H9 (cell line): ENCODE measurements around the gene CDH22. TPM values are rescaled to one million over a fixed set of nuclear protein-coding genes. Genes with fewer than 3 reads are reported as not detected.

Experiments used
- DNase-seq: peaks from one replicate; pipeline ENCODE4 v3.0.0-alpha.2; 2017
- H2AFZ ChIP-seq: one replicate; pipeline ENCODE4 v1.6.1; 2013; ENCODE audit warnings: mild to moderate bottlenecking, low read length, control low read depth, moderate library complexity
- H2AK5ac ChIP-seq: 2 replicates; pipeline ENCODE4 v1.6.1; 2013; ENCODE audit warnings: low read length, control low read depth, mixed read lengths; ENCODE audit not compliant: insufficient read length
- H2BK120ac ChIP-seq: one replicate; pipeline ENCODE4 v1.6.1; 2013; ENCODE audit warnings: low read depth, mild to moderate bottlenecking, low read length, control low read depth, inconsistent platforms; ENCODE audit not compliant: poor library complexity, severe bottlenecking
- H2BK12ac ChIP-seq: 2 replicates; pipeline ENCODE4 v1.6.1; 2013; ENCODE audit warnings: low read length, control low read depth, mixed read lengths, low read depth; ENCODE audit not compliant: insufficient read length
- H2BK15ac ChIP-seq: 2 replicates; pipeline ENCODE4 v1.6.1; 2013; ENCODE audit warnings: low read depth, low read length, control low read depth
- H2BK20ac ChIP-seq: one replicate; pipeline ENCODE4 v1.6.1; 2013; ENCODE audit warnings: low read depth, mild to moderate bottlenecking, low read length, control low read depth, inconsistent platforms; ENCODE audit not compliant: poor library complexity, severe bottlenecking
- H2BK5ac ChIP-seq: 2 replicates; pipeline ENCODE4 v1.6.1; 2013; ENCODE audit warnings: low read length, control low read depth, mixed read lengths; ENCODE audit not compliant: insufficient read length
- H3K14ac ChIP-seq: 2 replicates; pipeline ENCODE4 v1.6.1; 2013; ENCODE audit warnings: low read length, control low read depth; ENCODE audit not compliant: insufficient read depth
- H3K18ac ChIP-seq: 2 replicates; pipeline ENCODE4 v1.6.1; 2013; ENCODE audit warnings: low read depth, mild to moderate bottlenecking, mixed read lengths, low read length, control low read depth; ENCODE audit not compliant: insufficient read length
- H3K23ac ChIP-seq: 2 replicates; pipeline ENCODE4 v1.6.1; 2013; ENCODE audit warnings: low read length, control low read depth, mixed read lengths, low read depth; ENCODE audit not compliant: insufficient read length
- H3K23me2 ChIP-seq: 2 replicates; pipeline ENCODE4 v1.6.1; 2013; ENCODE audit warnings: low read depth, mild to moderate bottlenecking, mixed read lengths, low read length, control low read depth; ENCODE audit not compliant: insufficient read length, poor library complexity, severe bottlenecking
- H3K27ac ChIP-seq: 2 replicates; pipeline ENCODE4 v1.5.1; 2013; ENCODE audit warnings: low read length, control low read depth, mixed read lengths, low read depth; ENCODE audit not compliant: insufficient read length
- H3K27me3 ChIP-seq: 2 replicates; pipeline ENCODE4 v1.6.1; 2013; ENCODE audit warnings: low read length, control low read depth, inconsistent platforms; ENCODE audit not compliant: insufficient read depth
- H3K4ac ChIP-seq: 2 replicates; pipeline ENCODE4 v1.6.1; 2013; ENCODE audit warnings: low read depth, mild to moderate bottlenecking, control low read depth, inconsistent platforms, low read length, moderate library complexity
- H3K4me1 ChIP-seq: 2 replicates; pipeline ENCODE4 v1.6.1; 2013; ENCODE audit warnings: low read length, control low read depth, inconsistent platforms; ENCODE audit not compliant: insufficient read depth
- H3K4me2 ChIP-seq: 2 replicates; pipeline ENCODE4 v1.6.1; 2013; ENCODE audit warnings: low read length, control low read depth, mixed read lengths; ENCODE audit not compliant: insufficient read length, insufficient read depth
- H3K56ac ChIP-seq: 2 replicates; pipeline ENCODE4 v1.6.1; 2013; ENCODE audit warnings: low read depth, mild to moderate bottlenecking, mixed read lengths, low read length, control low read depth; ENCODE audit not compliant: insufficient read length
- H3K79me1 ChIP-seq: 2 replicates; pipeline ENCODE4 v1.6.1; 2013; ENCODE audit warnings: low read depth, mild to moderate bottlenecking, moderate library complexity, low read length, control low read depth, inconsistent platforms; ENCODE audit not compliant: insufficient read depth, poor library complexity, severe bottlenecking
- H3K79me2 ChIP-seq: 2 replicates; pipeline ENCODE4 v1.6.1; 2013; ENCODE audit warnings: low read length, control low read depth, inconsistent platforms; ENCODE audit not compliant: insufficient read depth
- H3K9ac ChIP-seq: 2 replicates; pipeline ENCODE4 v1.6.1; 2013; ENCODE audit warnings: low read length, control low read depth, mixed read lengths; ENCODE audit not compliant: insufficient read length; ENCODE audit errors: extremely low read depth
- H3K9me3 ChIP-seq: one replicate; pipeline ENCODE4 v1.6.1; 2013; ENCODE audit warnings: low read depth, low read length, inconsistent platforms; ENCODE audit not compliant: control insufficient read depth
- H3T11ph ChIP-seq: one replicate; pipeline ENCODE4 v1.6.1; 2013; ENCODE audit warnings: mild to moderate bottlenecking, low read length, control low read depth, inconsistent platforms
- H4K20me1 ChIP-seq: one replicate; pipeline ENCODE4 v1.6.1; 2013; ENCODE audit not compliant: control insufficient read depth, insufficient read length, insufficient read depth
- H4K5ac ChIP-seq: 2 replicates; pipeline ENCODE4 v1.6.1; 2013; ENCODE audit warnings: low read depth, mild to moderate bottlenecking, mixed read lengths, low read length, control low read depth; ENCODE audit not compliant: insufficient read length
- H4K8ac ChIP-seq: replicated peaks from 2 replicates; pipeline ENCODE4 v1.6.1; 2013; ENCODE audit warnings: low read length, control low read depth, mixed read lengths, low read depth; ENCODE audit not compliant: insufficient read length
- H4K91ac ChIP-seq: 2 replicates; pipeline ENCODE4 v1.6.1; 2013; ENCODE audit warnings: low read depth, mild to moderate bottlenecking, moderate library complexity, mixed read lengths, low read length, control low read depth; ENCODE audit not compliant: insufficient read length
- H3K27ac Mint-ChIP-seq, 3 experiments: 2 replicates in 2 of 3; 3 replicates in 1 of 3; pipeline ENCODE4 v1.8.0; 2020 to 2021; ENCODE audit warnings: mixed read lengths in 3 of 3, mild to moderate bottlenecking in 1 of 3, moderate library complexity in 1 of 3
- H3K27me3 Mint-ChIP-seq: 2 replicates; pipeline ENCODE4 v1.8.0; 2021; ENCODE audit warnings: low read depth, mild to moderate bottlenecking, moderate library complexity, mixed read lengths
- H3K36me3 Mint-ChIP-seq, 3 experiments: 2 replicates in 2 of 3; 3 replicates in 1 of 3; pipeline ENCODE4 v1.8.0; 2020 to 2021; ENCODE audit warnings: low read depth in 3 of 3, mixed read lengths in 3 of 3; ENCODE audit not compliant: insufficient read depth in 1 of 3
- H3K4me1 Mint-ChIP-seq, 2 experiments: 2 replicates each; pipeline ENCODE4 v1.8.0; 2020; ENCODE audit warnings: mixed read lengths in 2 of 2
- H3K4me3 Mint-ChIP-seq, 2 experiments: 2 replicates in 1 of 2; 3 replicates in 1 of 2; pipeline ENCODE4 v1.8.0; 2020 to 2021; ENCODE audit warnings: mild to moderate bottlenecking in 2 of 2, mixed read lengths in 2 of 2, moderate library complexity in 1 of 2
- H3K9me3 Mint-ChIP-seq, 2 experiments: 2 replicates in 1 of 2; 3 replicates in 1 of 2; pipeline ENCODE4 v1.8.0; 2020; ENCODE audit warnings: mild to moderate bottlenecking in 2 of 2, mixed read lengths in 2 of 2, moderate library complexity in 1 of 2
- CTCF ChIP-seq: fragments of 200-600 bp; sonication (generic); conservative IDR thresholded peaks from 3 replicates; pipeline ENCODE4 v1.8.0; 2021; ENCODE audit warnings: antibody characterized with exemption, mild to moderate bottlenecking
- WGBS: extraction: QIAGEN DNeasy Blood & Tissue Kit; methylation state at CpG from one replicate; pipeline ENCODE4 v1.1.7; 2013; ENCODE audit warnings: missing lambda C conversion rate, low lambda C conversion rate, mixed read lengths; ENCODE audit not compliant: insufficient read length; ENCODE audit errors: extremely low coverage; 5-methylcytosine and 5-hydroxymethylcytosine counted together
- total RNA-seq: library from RNA; stranded (reverse); gene quantifications from 2 replicates; pipeline ENCODE4 v1.2.1, GENCODE V29; 2021

CDH22 gene
- total RNA-seq, 1 experiment from 2014 or later = not detected

DNA sequence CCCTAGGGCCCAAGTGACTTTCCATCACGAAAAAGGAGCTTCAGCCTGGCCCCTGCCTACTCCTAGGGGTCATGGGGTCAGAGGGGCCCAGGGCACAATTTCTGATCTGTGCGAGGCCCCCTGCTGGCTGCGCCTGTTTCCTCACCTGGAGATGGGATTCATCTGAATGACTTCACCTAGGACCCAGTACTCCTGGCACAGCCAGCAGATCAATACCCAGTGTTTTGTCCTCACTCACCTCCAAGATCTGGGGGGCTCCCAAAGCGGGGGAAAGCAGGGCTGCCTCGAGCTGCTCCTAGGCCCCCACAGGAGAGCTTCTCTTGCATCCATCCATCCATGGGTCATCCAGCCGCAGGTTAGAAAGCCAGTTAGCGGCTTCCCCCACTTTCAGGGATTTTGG lies 156.4 kb downstream of the CDH22 start:
- H2BK120ac ChIP-seq = no peak overlapping the region

More for the DNA sequence above, 156.4 kb downstream of the CDH22 start:
- Mint-ChIP-seq H3K27ac (no peak overlapping the region), H3K4me3 (no peak overlapping the region), H3K9me3 (no peaks in the 10 kb centered on the region), H3K36me3 (no peaks in the 10 kb centered on the region), H3K27me3 (peaks cover 1% of the 10 kb centered on the region; the same call in 1 of the 2 replicates), H3K4me1 (peaks cover 5 to 22% of the 10 kb centered on the region in 2 experiments; a peak in 3 of 4 replicates)
- H3T11ph ChIP-seq = no peak overlapping the region
- H3K14ac ChIP-seq = no peak overlapping the region
- H2BK5ac ChIP-seq = no peak overlapping the region
- DNase-seq = peak; percentile 65
- no peaks in the 10 kb centered on the region for H3K79me2 ChIP-seq
- H4K91ac ChIP-seq = no peak overlapping the region
- H3K23ac ChIP-seq = no peak overlapping the region
- H2AK5ac ChIP-seq = no peak overlapping the region
- H3K23me2 ChIP-seq = no peaks in the 10 kb centered on the region
- peak; percentile 71 for TF ChIP-seq CTCF
- no peak overlapping the region for H3K4ac ChIP-seq
- no peak overlapping the region for H3K18ac ChIP-seq
- H3K4me1 ChIP-seq = no peaks in the 10 kb centered on the region
- H4K20me1 ChIP-seq = peaks cover 2% of the 10 kb centered on the region
- H2AFZ ChIP-seq = no peak overlapping the region
- no peaks in the 10 kb centered on the region for H3K79me1 ChIP-seq
- no peak overlapping the region for H2BK15ac ChIP-seq
- no peak overlapping the region for H3K9ac ChIP-seq
- H4K8ac ChIP-seq = no peak overlapping the region
- no peak overlapping the region for H2BK12ac ChIP-seq
- WGBS = no CpG with 5 or more reads among the region's 7 CpGs
- no peak overlapping the region for H3K27ac ChIP-seq
- no peak overlapping the region for H4K5ac ChIP-seq
- H3K27me3 ChIP-seq = no peaks in the 10 kb centered on the region
- no peak overlapping the region for H3K4me2 ChIP-seq
- no peaks in the 10 kb centered on the region for H3K9me3 ChIP-seq
- no peak overlapping the region for H3K56ac ChIP-seq
- H2BK20ac ChIP-seq = no peak overlapping the region
